HG03469 (cell line): ENCODE data around the gene TEX48.

Experiments used
- ATAC-seq: cut with Tn5 transposase; IDR thresholded peaks from one replicate; pipeline ENCODE4 v1.9.1; 2021; ENCODE audit warnings: mild to moderate bottlenecking, moderate library complexity, moderate number of reproducible peaks; ENCODE audit not compliant: unreplicated experiment

Gene TEX48

DNA sequence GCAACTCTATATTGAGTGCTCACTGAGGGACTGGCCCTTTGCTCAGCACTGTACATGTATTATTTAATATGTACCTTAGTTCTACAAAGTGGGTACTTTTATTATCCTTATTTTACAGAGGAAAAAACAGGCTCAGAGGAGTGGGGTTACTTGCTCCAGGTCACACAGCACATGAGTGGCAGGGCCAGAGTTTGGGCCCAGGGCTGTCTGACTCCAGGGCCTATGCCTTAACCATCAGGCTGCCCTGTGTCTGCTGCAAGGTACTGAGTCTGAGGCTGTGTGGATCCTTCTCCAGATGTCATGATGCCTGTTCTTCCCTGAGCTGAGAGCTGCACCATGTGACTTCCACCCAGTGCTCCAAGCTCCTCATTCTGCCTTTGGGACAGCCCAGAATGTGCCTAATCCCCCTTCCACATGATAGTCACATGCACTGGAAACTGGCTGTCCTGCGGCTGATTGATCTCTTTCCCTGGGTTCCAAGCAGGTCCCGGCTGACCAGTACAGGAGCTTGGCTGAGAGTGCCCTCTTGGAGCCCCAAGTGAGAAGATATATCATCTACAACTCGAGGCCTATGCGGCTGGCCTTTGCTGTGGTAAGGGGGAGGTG, 55.5 kb downstream of the TEX48 start:
- no peak for ATAC-seq

DNA sequence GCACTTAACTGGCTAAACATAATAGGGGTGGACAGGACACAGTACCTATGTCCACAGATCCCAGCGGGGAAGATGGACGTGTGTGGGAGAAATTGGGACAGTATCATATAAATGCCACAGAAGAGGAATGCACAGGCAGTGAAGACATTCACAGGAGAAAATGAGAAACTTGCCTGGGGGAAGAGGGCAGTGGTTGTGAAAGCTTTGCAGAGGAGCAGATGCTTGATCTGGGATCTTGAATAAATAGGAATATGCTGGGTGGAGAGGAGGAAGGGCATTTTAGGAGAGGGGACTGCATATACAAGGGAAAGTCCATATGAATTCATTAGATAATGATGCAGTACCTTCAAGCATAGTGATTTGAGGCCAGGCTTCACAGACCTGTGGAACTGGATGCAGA, 57.3 kb downstream of the TEX48 start:
- no peak for ATAC-seq

DNA sequence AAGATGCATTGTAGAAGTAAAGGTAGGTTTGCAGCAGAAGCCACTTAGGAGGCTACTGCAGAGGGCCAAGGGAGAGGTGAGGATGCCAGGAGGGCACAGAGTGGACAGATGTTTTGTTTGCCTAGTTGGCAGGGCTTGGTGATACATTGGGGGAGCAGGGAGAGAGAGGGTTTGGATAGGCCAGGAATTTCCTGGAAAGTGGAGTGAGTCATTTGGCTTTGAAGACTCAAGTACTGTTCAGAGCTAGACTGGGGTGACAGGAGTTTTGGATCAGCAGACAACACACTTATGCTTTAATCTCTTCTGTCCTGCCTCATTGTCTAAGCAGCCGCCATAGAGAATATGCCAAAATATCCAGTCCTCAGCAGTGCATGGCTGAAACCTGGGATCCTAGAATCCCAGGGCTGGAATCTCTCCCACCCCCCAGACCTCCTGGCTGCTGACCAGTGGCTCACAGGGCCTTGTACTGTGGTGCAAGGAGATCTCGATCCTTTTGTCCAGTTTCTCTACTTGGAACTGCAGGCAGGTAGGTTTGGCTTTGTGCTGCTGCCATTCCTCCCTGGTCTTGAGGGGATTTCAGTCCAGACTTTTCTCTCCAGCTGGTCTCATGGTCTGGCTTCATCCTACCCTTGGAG, 59.9 kb downstream of the TEX48 start:
- no peak for ATAC-seq

DNA sequence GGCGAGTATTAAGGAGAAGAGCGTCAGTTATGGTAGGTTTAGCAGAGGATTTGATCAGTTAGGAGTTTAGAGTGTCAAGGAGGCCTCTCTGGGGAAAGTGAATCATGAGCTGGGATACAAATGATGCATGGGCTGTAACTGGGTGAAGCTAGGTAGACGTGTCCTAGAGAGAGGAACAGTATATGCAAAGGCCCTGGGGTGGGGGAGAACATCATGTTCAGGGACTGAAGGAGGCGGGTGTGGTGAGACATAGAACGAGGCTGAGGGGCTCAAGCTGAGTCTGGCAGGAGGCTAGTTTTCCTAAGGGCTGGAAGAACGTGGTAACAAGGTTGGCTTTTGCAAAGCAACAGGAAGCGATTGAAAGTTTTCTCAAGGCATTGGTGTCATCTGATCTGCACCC, 60.4 kb downstream of the TEX48 start:
- no peak for ATAC-seq

DNA sequence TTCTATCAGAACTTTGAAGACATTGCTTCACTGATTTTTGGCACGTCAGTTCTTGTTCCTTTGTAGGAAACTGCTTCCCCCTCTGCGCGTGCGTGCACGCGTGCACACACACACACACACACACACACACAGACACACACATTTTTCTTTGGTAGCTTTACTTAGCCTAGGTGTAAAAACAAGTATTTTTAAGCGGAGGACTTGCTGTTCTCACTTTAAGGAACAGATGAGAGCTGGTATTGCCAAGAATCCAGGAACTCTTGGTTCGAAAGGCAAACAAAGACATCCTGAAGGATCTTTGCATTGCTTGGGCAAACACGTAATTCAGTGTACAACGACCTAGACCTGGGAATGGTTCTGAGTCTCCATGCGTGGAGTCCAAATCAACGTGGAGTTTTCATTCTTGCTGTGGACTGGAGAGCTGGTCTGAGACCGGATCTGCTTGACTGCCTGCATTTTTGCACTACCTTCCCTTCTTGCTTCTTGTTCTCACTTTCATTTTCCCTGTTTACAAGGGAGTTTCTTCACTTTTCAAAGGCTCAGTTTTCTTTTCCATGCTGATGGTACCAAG, 62.7 kb downstream of the TEX48 start:
- no peak for ATAC-seq

DNA sequence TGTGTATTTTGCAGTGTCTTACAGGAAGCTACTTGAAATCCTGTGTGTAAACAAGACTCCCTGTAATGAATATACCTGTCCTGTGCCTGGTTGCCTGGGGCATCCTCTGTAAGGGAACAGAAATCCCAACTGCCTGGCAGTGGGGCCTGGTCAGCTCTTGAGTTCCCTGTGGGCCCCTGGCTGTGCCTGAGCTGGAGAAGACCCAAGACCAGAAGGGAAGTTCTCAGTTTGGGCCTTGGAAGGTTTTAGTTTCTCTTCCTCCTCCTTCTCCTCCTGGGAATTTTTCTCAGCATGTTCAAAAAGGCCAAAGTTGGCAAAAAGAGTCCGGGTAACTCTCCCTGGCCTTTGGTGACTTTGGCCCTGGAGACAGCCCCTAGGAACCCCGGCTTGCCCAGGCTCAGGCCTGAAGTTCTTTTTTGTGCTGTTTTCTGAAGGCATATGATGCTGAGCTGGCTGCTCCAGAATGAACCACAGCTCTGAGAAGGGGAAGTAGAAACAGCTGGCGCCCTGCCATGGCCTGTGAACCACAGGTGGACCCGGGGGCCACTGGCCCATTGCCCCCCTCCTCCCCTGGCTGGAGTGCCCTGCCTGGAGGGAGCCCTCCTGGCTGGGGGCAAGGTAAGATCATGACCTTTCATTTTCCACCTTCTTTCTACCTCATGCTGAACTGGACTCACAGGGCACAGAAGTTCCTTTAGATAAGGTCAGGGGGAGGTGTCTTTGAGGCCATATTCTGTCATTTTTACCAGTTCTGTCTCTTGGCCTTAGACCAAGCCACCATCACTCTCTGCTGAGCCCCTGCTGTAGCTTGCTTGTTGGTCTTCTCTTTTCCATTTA, 65.1 kb downstream of the TEX48 start:
- peak; percentile 57 for ATAC-seq
